GM19025 (cell line): ENCODE measurements around the gene CAPN5.

Source experiments
- ATAC-seq: cut with Tn5 transposase; IDR thresholded peaks from one replicate; pipeline ENCODE4 v1.9.1; 2021; ENCODE audit warnings: mild to moderate bottlenecking, low read depth, moderate library complexity; ENCODE audit not compliant: unreplicated experiment

The CAPN5 gene

DNA sequence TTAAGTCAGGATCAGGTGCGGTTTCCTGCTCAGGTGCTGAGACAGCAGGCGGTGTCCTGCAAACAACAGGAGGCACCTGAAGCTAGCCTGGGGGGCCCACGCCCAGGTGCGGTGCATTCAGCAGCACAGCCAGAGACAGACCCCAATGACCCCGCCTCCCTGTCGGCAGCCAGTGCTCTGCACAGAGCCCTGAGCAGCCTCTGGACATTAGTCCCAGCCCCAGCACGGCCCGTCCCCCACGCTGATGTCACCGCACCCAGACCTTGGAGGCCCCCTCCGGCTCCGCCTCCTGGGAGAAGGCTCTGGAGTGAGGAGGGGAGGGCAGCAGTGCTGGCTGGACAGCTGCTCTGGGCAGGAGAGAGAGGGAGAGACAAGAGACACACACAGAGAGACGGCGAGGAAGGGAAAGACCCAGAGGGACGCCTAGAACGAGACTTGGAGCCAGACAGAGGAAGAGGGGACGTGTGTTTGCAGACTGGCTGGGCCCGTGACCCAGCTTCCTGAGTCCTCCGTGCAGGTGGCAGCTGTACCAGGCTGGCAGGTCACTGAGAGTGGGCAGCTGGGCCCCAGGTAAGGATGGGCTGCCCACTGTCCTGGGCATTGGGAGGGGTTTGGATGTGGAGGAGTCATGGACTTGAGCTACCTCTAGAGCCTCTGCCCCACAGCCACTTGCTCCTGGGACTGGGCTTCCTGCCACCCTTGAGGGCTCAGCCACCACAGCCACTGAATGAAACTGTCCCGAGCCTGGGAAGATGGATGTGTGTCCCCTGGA, 61.3 kb downstream of the CAPN5 start, which contains the start of gene MYO7A:
Gene MYO7A, plus strand, starts transcription at position 327 of the 772 bp plus-strand sequence. CDS start 2,389 bp downstream, outside the sequence.
- no peak for ATAC-seq

- ATAC-seq = no peak
Measured at GRCh38 chr11:77129069-77129841, 62.5 kb downstream of the CAPN5 start.

- ATAC-seq = no peak
Measured at GRCh38 chr11:77129842-77130756, 63.3 kb downstream of the CAPN5 start.

DNA sequence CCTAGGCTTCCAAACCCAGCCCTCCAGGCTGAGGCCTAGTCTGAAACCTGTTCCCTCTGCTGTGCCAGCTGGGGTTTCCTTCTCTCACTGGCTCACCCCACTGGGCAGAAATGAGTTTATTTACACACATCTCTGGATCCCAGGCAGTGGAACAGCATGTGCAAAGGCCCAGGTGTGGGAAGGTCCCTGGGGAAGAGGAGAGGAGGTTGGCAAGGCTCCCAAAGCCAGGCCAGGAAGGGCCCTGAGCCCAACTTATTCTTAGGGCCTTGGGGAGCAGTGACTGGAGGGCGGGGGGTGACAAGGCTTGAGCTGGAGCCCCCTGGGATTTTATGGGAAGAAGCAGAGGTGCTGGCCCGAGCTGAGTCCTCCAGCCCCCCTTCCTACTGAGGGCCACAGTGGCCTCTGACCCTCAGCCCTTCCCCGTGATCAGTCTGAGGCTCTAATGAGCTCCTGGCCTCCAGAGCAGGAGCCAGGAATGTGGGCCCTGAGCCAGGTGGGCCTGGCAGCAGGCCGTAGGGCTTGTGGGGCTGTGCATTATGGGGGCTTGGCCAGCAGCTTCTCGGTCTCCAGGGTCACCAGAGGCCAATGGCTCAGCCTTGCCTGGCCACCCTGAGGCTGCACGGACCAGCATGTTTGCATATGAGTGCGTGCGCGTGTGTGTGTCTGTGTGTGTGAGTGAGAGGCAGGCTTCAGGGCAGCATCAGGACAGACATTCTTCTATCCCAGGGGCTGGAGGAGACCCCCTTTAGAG, 64.2 kb downstream of the CAPN5 start:
- no peak for ATAC-seq

- no peak for ATAC-seq
Measured at GRCh38 chr11:77131560-77131959, 64.8 kb downstream of the CAPN5 start.

DNA sequence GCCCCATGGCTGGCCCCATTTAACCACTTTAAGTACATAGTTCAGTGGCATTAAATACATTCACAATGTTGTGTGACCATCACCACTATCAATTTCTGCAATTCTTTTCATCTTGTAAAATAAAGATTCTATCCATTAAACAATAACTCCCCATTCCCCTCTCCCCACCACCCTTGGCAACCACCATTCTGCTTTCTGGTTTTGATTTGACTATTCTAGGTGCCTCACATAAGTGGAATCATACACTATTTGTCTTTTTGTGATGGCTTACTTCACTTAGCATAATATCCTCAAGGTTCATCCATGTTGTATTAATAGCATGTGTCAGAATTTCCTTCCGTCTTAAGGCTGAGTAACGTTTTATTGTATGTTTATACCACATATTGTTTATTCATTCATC, 68.3 kb downstream of the CAPN5 start:
- ATAC-seq = no peak

DNA sequence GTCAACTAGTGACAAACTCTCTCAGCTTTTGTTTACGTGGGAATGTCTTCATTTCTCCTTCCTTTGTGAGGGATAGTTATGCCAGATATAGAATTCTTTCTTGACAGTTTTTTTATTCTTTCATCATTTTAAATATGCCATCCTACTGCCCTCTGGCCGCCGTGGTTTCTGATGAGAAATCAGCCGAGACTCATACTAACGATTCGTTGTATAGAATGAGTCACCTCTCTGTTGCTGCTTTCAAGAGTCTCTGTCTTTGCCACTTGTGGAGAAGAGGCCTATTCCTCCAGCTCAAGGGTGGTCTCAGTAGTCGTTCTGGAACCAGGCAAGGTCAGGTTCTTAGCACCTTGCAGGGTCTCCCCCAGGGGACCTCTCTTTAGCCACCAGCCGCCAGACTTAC, 69.3 kb downstream of the CAPN5 start:
- ATAC-seq = no peak

DNA sequence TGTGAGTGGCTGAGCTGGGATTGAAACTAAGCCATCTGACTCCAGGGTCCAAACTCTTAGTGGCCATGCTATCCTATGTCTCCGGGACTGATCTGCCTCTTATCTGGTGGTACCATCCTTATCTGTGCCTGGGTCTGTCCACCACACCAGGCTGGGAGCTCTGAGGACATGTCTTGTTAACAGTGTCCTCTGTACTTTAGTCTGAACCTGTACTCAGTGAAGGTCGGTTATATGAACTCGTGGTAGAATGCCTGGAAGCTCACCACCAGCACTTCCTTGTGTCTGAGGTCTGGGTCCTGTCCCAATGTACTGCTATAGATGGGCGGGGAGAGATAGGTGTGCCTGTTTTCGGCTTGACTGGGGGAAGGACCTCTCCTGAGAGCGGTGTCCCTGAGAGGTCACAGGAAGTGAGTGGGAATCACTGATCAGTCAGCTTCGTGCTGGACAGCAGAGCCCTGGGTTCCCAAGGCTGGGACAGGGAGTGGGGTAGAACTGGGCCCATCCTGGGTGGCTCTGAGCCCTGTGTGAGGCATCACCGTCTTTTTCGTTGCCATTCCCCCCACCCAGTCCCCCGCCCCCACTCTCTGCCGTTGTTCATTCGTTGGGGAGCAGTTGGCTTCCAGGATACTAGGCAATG, 70.1 kb downstream of the CAPN5 start:
- ATAC-seq = no peak

GRCh38 chr11:77137421-77137820, 70.7 kb downstream of the CAPN5 start:
- no peak for ATAC-seq

DNA sequence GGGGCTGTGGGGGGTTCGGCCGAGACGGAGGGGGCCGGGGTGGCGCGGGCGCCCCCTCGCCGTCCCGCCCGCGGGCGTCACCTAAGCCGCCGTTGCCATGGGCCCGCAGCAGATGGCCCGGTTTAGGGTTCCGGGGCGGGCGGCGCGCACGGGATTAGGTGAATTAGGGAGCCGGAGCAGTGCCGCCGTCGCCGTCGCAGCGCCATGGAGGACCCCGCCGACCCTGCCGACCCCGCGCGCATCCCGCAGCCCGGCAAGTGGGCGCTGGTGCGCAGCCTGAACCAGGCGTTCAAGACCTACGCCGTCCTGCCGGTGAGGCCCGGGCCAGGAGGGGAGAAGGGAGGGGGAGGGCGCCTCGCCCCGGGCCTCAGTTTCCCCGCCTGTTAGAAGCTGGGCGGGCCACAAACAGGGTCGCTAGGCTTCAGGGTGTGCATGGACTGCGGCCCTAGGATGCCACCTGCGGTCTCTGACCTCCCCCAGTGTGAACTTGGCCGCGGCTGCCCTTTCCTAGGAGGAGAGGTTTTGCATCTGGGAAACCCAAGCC, 71.4 kb downstream of the CAPN5 start:
- ATAC-seq = no peak

- ATAC-seq = no peak
Measured at GRCh38 chr11:77139201-77139600, 72.4 kb downstream of the CAPN5 start.

DNA sequence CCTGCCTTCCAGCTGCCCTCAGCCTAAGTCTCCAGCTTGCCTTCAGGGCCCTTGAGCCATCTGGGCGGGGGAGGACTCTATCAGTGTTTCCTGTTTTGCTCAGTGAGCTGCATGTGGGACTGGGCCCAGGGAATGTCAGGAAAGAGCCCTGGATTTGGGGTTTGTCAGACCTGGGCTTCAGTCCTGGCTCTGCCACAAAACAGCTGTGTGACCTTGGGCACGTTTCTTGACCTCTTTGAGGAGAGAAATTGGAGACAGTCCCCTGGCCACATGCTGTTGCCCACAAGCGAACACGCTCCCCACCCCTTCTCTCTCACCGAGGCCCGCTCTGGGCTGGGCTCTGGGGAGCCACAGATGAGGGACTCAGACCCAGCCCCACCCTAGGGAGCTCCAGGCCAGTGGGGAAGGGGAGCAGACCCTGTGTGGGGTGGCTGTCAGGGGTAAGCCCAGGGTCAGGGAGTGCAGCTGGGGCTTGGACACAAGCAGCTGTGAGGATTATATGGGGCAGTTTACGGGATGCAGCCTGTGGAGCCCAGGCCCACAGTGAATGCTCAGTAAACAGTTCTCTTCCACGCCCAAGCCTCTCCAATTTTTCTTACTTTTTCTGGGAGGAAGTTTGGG, 73.6 kb downstream of the CAPN5 start:
- ATAC-seq = no peak

GRCh38 chr11:77141034-77141433, 74.3 kb downstream of the CAPN5 start:
- ATAC-seq = no peak

DNA sequence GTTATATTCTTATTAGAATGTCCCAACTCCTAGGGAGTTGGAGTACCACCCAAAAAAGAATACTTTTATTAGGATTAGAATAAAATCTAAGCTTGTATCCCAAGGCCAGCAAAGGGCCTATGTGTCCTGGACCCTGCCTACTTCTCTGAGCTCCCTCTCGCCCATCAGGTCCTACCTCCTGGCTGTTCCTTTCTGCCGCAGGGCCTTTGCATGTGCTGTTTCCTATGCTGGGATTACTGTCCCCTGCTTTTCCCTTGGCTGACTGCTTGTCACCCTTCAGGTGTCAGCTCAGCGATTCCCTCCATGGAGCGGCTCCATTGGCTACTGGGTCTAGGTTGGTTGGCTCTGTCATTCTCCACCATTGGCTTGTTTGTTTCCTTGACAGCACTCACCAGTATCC, 74.7 kb downstream of the CAPN5 start:
- no peak for ATAC-seq

DNA sequence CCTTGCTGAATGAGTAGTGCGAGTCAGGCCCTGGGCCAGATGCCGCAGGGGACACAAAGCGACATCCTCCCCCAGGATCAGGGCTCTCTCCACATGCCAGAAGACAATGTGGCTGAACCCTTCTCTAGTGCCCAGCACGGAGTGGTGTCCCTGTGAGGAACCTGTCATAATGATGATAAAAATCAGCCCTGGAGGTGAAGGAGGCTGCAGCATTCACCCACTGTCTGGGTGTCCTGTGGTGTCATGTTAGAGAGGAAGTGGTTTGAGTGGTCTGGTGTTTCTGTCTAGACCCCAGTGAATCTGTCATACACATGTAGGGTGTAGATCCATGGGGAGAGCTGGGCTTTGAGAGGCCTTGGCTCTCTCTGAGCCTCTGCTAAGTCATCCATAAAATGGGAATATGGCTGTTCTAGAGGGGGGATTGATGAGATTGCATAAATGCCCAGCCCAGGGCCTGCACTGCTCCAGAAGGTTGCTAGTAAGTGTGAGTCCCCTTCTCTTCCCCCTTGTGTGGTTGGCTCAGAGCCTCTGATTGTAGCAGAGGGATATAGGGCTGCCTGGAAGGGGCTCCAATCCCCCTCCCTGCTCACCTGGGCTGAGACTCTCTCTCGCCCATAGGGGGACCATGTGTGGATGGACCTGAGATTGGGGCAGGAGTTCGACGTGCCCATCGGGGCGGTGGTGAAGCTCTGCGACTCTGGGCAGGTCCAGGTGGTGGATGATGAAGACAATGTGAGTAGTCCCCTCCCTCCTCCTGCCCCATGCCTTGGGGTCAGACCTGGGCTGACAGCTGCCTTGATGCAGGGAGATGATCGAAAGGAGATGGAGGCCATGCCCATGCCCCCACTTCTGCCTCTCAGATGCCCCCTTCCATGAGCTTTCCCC, 75.6 kb downstream of the CAPN5 start:
- ATAC-seq = no peak

DNA sequence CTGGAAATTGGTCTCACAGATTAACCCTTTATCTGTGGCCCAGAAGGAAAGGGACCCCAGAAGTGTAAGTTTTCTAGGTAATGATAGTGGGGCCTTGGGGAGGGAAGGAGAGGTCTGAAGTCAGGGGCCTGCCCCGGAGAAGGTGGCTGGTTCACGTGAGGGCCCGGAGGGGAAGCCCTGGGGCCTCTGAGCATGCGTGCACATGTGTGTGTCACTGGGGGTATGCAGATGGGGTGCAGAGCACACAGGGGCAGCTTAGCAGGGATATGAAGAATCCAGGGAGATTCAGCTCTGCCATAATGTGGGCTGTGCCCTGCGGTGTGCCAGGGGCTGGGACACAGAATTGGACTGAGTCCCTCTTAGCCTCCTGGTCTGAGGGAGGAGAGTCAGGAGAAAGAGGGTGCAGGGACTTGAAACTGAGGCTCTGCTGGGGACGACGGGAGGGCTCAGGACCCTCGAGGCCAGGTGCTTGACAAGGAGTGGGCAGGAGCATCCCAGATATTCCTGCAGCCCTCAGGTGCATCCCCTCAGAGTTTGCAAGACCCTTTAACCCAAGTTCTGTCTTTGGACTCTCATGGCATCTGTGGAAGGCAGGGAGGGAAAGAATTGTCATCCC, 76.7 kb downstream of the CAPN5 start:
- no peak for ATAC-seq

DNA sequence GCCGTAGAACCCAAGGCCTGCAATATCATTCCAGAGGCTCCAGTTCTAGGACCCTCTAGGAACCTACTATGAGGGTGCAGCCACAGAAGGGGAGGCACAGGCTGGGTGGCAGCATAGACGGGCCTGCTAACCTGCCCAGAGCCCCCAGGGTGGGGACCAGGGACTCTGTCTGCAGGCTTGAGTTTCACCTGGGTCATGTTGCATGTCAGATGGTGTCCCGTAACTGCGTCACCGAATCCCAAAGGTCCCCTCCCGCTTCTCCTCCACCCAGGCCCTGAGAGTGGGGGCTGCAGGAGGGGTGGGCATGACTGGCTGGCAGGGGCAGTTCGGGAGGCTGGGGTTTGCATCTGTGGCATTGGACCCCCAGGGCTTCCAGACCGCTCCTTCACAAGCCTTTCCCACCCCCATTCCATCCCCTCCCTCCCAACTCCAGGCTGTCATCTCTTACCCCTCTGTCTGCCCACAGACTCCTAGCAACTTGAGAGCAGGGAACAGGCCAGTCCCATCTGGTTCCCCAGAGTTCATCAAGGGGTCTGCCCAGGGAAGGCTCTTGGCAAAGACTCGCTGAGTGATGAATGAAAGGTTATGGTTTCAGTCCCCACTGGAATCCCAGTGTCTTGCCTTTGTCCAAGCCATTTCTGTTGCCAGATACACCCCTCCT, 77.6 kb downstream of the CAPN5 start:
- ATAC-seq = no peak
